Heart right ventricle (tissue), 16 donors: ENCODE measurements around the gene HES5. TPM values are rescaled to one million over a fixed set of nuclear protein-coding genes. Genes with fewer than 3 reads are reported as not detected.

Source experiments
- ATAC-seq, 8 donors: fragments of 200-7000 bp; cut with Tn5 transposase; one replicate each; pipeline ENCODE4 v1.9.1; 2020; ENCODE audit warnings: mild to moderate bottlenecking in 8 of 8, moderate library complexity in 8 of 8, moderate number of reproducible peaks in 1 of 8
- DNase-seq, 2 donors: peaks; one replicate each; pipeline ENCODE4 v3.0.0-alpha.2; 2020
- H3K27ac ChIP-seq, 10 donors: fragments of 200-600 bp; sonication (generic) in 2 of 10; one replicate each; pipeline versions ENCODE4 v1.5.0 to v1.8.0; 2020 to 2022; ENCODE audit warnings: mild to moderate bottlenecking in 3 of 10
- H3K27me3 ChIP-seq, 7 donors: fragments of 200-600 bp; one replicate each; pipeline ENCODE4 v1.8.0; 2021 to 2022; ENCODE audit warnings: mild to moderate bottlenecking in 2 of 7
- H3K36me3 ChIP-seq, 9 donors: fragments of 200-600 bp; sonication (generic) in 1 of 9; one replicate each; pipeline versions ENCODE4 v1.5.0 to v1.8.0; 2020 to 2022; ENCODE audit warnings: mild to moderate bottlenecking in 2 of 9
- H3K4me1 ChIP-seq, 9 donors: fragments of 200-600 bp; sonication (generic) in 1 of 9; one replicate each; pipeline versions ENCODE4 v1.5.0 to v1.8.0; 2020 to 2022; ENCODE audit warnings: mild to moderate bottlenecking in 4 of 9
- H3K4me3 ChIP-seq, 10 donors: fragments of 200-600 bp; sonication (generic) in 2 of 10; one replicate each; pipeline versions ENCODE4 v1.5.0 to v1.8.0; 2020 to 2022; ENCODE audit warnings: mild to moderate bottlenecking in 7 of 10, moderate library complexity in 2 of 10
- H3K9me3 ChIP-seq, 11 donors: fragments of 200-600 bp in 10 of 11; sonication (generic) in 2 of 11; one replicate each; pipeline versions ENCODE4 v1.5.0 to v1.8.0; 2013 to 2022; ENCODE audit warnings: mild to moderate bottlenecking in 2 of 11, control low read depth in 1 of 11, moderate library complexity in 1 of 11
- CTCF ChIP-seq, 9 donors: fragments of 200-600 bp; sonication (generic) in 2 of 9; IDR thresholded peaks; one replicate each; pipeline versions ENCODE4 v1.5.0 to v1.8.0; 2021 to 2022; ENCODE audit warnings: antibody characterized with exemption in 9 of 9, mild to moderate bottlenecking in 5 of 9, moderate library complexity in 1 of 9
- WGBS, 2 donors: extraction: QIAGEN DNeasy Blood & Tissue Kit; methylation state at CpG; one replicate each; pipeline ENCODE4 v1.1.7; 2013; ENCODE audit warnings: inconsistent platforms in 1 of 2; 5-methylcytosine and 5-hydroxymethylcytosine counted together
- intact Hi-C, 10 donors: fragments of 100-400 bp; cut with DNase I; formaldehyde crosslinking; loops; one replicate each; pipeline versions ENCODE4 v1.11.1 to v1.14.2; 2022
- polyA plus RNA-seq, 2 donors: library from polyadenylated mRNA; stranded (reverse); fragments of 200-250 nt; gene quantifications; one replicate each; pipeline ENCODE4 v1.2.3, GENCODE V29; 2013
- total RNA-seq, 10 donors: library from RNA; stranded (reverse); fragmentation: NEBNext Ultra II Directional in 3 of 10; extraction: Animal tissue kit (Norgen Biotek cat#: 25700) in 3 of 10; gene quantifications; one replicate each; pipeline versions ENCODE4 v1.2.1 to v1.2.4, GENCODE V29; 2021 to 2023
- donor health status: Arrhythmogenic right ventricular cardiomyopathy.
- donor health status: ischemic (EF 13 %, LVEDD 7.1; RV severe dilation, severe dysfunction).
- donor health status: healthy with polysubstance abuse.
- donor health status: DM: no; HTN: yes; CAD: no.
- donor health status: DM: no; HTN: no; CAD: no.
- donor health status: ischemic (EF 25% LVEDD 6.9; RV normal size, moderate dysfunction).
- donor health status: ischemic (EF 25% LVEDD 5.7; RV mildly dilated, moderate dysfunction).
- donor health status: healthy.
- donor health status: DM: yes; HTN: yes; CAD: no.
- donor health status: Ischemic cardiomyopathy.
- donor health status: ischemic (EF 35%, LVEDD 5.7; RV mildly dilated, moderate dysfunction).
- donor health status: nonischemic (EF 11% LVEDD 7.7; RV severe dilation, severe dysfunction).
- donor health status: DM: yes; HTN: yes; CAD: no.
- donor health status: PGD.
- donor health status: ischemic (EF 29% LVEDD 5.4; RV normal size, mild dysfunction).
- donor health status: nonischemic (EF 23%, LVEDD 6.1; RV moderate dilation, normal function).

HES5 gene
- total and polyA plus RNA-seq, 12 donors, result 0.51 to 3.1 (median 1.2) TPM; not detected in 1

DNA sequence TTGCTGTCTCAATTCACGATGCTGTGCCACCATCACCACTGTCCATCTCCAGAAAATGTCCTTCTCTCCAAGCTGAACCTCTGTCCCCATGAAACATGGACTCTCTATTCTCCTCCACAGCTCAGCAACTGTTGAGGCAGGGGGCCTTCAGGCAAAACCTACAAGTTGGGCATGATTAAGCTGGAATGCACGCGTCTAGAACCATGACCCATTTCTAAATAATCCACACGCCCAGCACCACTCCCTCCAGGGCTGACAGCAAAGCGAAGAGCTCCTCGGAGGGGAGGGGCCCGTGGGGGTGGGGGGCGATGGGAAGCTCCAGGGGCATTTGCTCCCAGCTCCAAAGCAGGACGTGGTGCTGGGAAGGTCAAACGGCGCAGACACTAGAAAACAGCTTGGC is 3.3 kb upstream of the HES5 start:
- no peak for TF ChIP-seq CTCF (IDR thresholded peaks at IDR 0.05)
- Histone ChIP-seq H3K9me3 (no peaks in the 10 kb centered on the region), H3K27me3 (peaks cover 0 to 87% (median 24%) of the 10 kb centered on the region in 7 donors), H3K4me1 (peaks cover 10 to 46% (median 25%) of the 10 kb centered on the region in 9 donors), H3K4me3 (no peak overlapping the region), H3K27ac (no peak overlapping the region), H3K36me3 (no peaks in the 10 kb centered on the region)
- intact Hi-C loops, result no loop called here
- DNase-seq (no peak), ATAC-seq (no peak)
- 82 to 90% methylated on average over 11 of the region's 11 CpGs for WGBS, 2 donors

DNA sequence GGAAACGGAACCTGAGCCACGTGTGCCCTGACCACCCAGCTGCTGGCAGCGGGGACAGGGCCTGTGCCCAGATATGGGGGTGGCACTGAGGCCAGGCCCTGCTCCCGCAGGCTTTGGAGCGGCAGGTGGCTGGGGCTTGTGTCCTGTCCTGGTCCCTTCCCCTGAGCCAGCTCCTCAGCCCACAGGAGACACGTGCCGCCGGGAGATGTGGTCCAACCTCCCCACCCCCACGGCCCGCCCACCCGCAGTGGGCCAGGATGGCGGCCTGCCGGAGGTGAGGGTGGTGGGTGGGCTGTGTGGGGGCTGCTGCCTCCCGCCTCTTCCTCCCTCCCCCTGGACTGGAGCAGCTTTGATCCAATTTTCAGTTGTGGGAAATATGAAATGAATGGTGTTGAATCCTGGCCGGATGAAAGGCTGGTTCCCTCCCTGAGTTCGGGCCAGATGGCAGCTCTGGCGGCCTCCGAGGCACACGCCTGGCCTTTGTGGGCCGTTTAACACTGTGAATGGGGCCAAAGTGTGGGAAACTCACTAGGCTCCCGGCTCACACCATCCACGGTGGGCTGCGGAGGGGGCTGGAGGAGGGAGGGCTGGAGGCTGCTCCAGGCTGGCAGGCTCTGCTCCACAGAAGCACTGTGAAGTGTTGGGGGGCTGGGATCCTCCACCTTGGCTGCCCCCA is 2.6 kb upstream of the HES5 start:
- no peak for TF ChIP-seq CTCF (IDR thresholded peaks at IDR 0.05)
- Histone ChIP-seq H3K4me1 (peaks cover 18 to 53% (median 33%) of the 10 kb centered on the region in 9 donors), H3K27ac (no peak overlapping the region), H3K4me3 (no peak overlapping the region), H3K36me3 (no peaks in the 10 kb centered on the region), H3K27me3 (peaks cover 0 to 91% (median 23%) of the 10 kb centered on the region in 7 donors), H3K9me3 (no peaks in the 10 kb centered on the region)
- 82 to 88% methylated on average over 23 of the region's 23 CpGs for WGBS, 2 donors
- DNase-seq, result no peak
- no peak for ATAC-seq
- intact Hi-C loops, result no loop called here

DNA sequence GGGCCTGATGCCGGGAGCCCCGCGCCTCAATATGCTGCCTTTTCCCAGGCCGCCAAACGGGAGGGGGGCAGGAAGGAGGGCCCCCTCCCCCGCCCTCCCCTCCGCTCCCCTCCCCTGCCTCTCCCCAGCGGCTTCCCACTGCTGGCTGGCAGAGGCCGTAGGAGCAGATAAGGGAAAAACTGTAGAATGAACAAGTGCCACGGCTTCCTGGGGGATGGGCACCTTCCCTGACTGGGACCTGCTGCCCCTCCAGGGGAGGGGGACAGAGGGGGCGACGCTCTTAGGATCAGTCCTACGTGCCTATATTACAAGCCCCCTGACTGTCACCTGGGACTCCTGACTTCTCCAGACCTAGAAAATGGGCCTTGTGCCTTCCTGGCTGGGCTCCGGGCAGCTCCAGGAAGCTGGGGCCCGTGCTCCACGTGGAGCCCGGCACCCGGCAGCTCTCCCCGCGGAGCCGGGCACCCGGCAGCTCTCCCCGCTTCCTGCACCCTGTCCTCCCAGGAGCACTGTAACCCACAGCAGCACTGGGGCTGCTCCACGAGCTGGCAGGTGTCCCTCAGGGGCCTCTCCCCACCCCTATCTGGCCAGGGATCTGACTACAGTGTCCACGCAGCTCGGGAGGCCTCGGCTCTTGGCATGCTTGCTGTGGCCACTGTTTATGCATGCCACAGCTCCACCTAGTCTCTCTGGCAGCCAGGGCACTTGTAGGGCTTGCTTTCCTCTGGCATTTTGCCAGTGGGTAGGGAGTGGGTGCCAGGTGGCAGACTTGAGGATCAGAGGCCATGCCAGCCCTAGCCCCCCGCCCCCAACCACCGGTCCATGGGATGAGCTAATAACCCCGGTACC is 674 bp upstream of the HES5 start:
- intact Hi-C loops, result loop anchor here in 1 of 10 donors (2.0 kb wide), 1 partner anchor 14 kb away; no protein-coding TSS in a partner anchor

More for the DNA sequence above, 674 bp upstream of the HES5 start:
- Histone ChIP-seq H3K4me3 (peak overlapping the region in 8 of 10 donors; percentile 40 to 60 (median 52)), H3K9me3 (no peaks in the 10 kb centered on the region), H3K4me1 (peaks cover 28 to 64% (median 44%) of the 10 kb centered on the region in 9 donors), H3K27ac (peak overlapping the region in 8 of 10 donors; percentile 1 to 86 (median 76)), H3K36me3 (no peaks in the 10 kb centered on the region), H3K27me3 (peaks cover 0 to 86% (median 13%) of the 10 kb centered on the region in 7 donors)
- TF ChIP-seq CTCF (IDR thresholded peaks at IDR 0.05), result no peak
- peak in 1 of 2 donors; percentile 41 for DNase-seq
- 18 to 25% methylated on average over 26 to 30 of the region's 30 CpGs for WGBS, 2 donors
- no peak for ATAC-seq
